Spleen (tissue), 11 donors: ENCODE results near the gene GPR141. TPM values are rescaled to one million over a fixed set of nuclear protein-coding genes. Genes with fewer than 3 reads are reported as not detected.
A peak's percentile ranks its signal among the peaks of the same experiment; 100 is the strongest.

Source experiments
- DNase-seq: peaks from one replicate; pipeline ENCODE4 v3.0.0-alpha.2; 2020
- H3K27ac ChIP-seq, 8 donors: fragments of 200-600 bp; sonication (generic) in 7 of 8; 1 replicate in 4 of 8; 2 replicates in 4 of 8; pipeline versions ENCODE4 v1.5.0 to v1.8.0; 2016 to 2021; ENCODE audit warnings: inconsistent platforms in 4 of 8, mild to moderate bottlenecking in 4 of 8, moderate library complexity in 1 of 8
- H3K27me3 ChIP-seq, 7 donors: fragments of 200-600 bp; sonication (generic) in 6 of 7; replicated peaks in 1 of 7; 1 replicate in 4 of 7; 2 replicates in 3 of 7; pipeline versions ENCODE4 v1.5.0 to v1.8.0; 2016 to 2021; ENCODE audit warnings: inconsistent platforms in 3 of 7, mild to moderate bottlenecking in 1 of 7
- H3K36me3 ChIP-seq, 6 donors: fragments of 200-600 bp; sonication (generic) in 5 of 6; 1 replicate in 4 of 6; 2 replicates in 2 of 6; pipeline versions ENCODE4 v1.5.0 to v1.8.0; 2016 to 2021; ENCODE audit warnings: inconsistent platforms in 2 of 6
- H3K4me1 ChIP-seq, 6 donors: fragments of 200-600 bp; sonication (generic) in 5 of 6; 1 replicate in 3 of 6; 2 replicates in 3 of 6; pipeline versions ENCODE4 v1.5.0 to v1.8.0; 2016 to 2021; ENCODE audit warnings: inconsistent platforms in 3 of 6
- H3K4me3 ChIP-seq, 8 donors: fragments of 200-600 bp; sonication (generic) in 7 of 8; 1 replicate in 4 of 8; 2 replicates in 4 of 8; pipeline versions ENCODE4 v1.5.0 to v1.8.0; 2016 to 2021; ENCODE audit warnings: inconsistent platforms in 4 of 8, mild to moderate bottlenecking in 4 of 8, moderate library complexity in 2 of 8
- H3K9me3 ChIP-seq, 8 donors: fragments of 200-600 bp; sonication (generic) in 7 of 8; 1 replicate in 4 of 8; 2 replicates in 4 of 8; pipeline versions ENCODE4 v1.5.0 to v1.8.0; 2016 to 2021; ENCODE audit warnings: inconsistent platforms in 4 of 8
- POLR2A ChIP-seq, 3 donors: fragments of 450-650 bp; IDR thresholded peaks; one replicate each; pipeline ENCODE4 v1.5.1; 2017; ENCODE audit warnings: antibody characterized with exemption in 3 of 3, mild to moderate bottlenecking in 1 of 3
- POLR2AphosphoS5 ChIP-seq, 3 donors: sonication (generic); formaldehyde crosslinking; IDR thresholded peaks; one replicate each; pipeline ENCODE4 v1.5.1; 2017; ENCODE audit warnings: antibody characterized with exemption in 3 of 3
- WGBS, 5 donors: extraction: QIAGEN DNeasy Blood & Tissue Kit in 3 of 5; methylation state at CpG; one replicate each; pipeline versions ENCODE4 v1.1.5 to v1.1.7; 2013 to 2018; 5-methylcytosine and 5-hydroxymethylcytosine counted together
- intact Hi-C: fragments of 100-400 bp; cut with DNase I; formaldehyde crosslinking; loops from one replicate; pipeline ENCODE4 v1.15.0; 2023; ENCODE audit warnings: low total_unique reads
- polyA plus RNA-seq, 3 donors: library from polyadenylated mRNA; stranded (reverse); fragments of 200-250 nt; gene quantifications; one replicate each; pipeline ENCODE4 v1.2.1, GENCODE V29; 2013
- total RNA-seq, 7 donors: library from RNA; depleted of rRNA in 3 of 7; stranded (reverse); fragments of >200 nt in 3 of 7; fragmentation: NEBNext Ultra II Directional in 4 of 7; extraction: Animal tissue kit (Norgen Biotek cat#: 25700) in 4 of 7; gene quantifications; one replicate each; pipeline versions ENCODE4 v1.1.0 to v1.2.1, GENCODE V29; 2016 to 2021
- TF ChIP-seq, protein P1 (sequence below), 11 experiments: fragments of 200-600 bp in 7 of 11; fragments of 450-650 bp in 4 of 11; sonication (generic) in 4 of 11; IDR thresholded peaks in 8 of 11; conservative IDR thresholded peaks in 3 of 11; 1 replicate in 7 of 11; 2 replicates in 4 of 11; pipeline versions ENCODE4 v1.4.0 to v1.8.0; 2016 to 2021; ENCODE audit warnings: antibody characterized with exemption in 11 of 11, inconsistent platforms in 4 of 11, mild to moderate bottlenecking in 1 of 11
- donor health status: healthy with polysubstance abuse.
- donor health status: DM: no; HTN: no; CAD: no; lungs with moderate emphysema.
- donor health status: DM: no; HTN: no; CAD: no.
- donor health status: Bipolar disorder and iron deficiency.
- donor health status: healthy.
- donor health status: DM: no; HTN: no; CAD: no.
- donor health status: DM: yes; HTN: yes; CAD: no.

The GPR141 gene
- total and polyA plus RNA-seq, 10 donors: 0.20 to 37.4 (median 9.7) TPM

GRCh38 chr7:37769726-37770125 lies 86.2 kb downstream of the GPR141 start:
- Histone ChIP-seq H3K4me1 (peaks cover 0 to 26% (median 8%) of the 10 kb centered on the region in 6 donors), H3K36me3 (no peaks in the 10 kb centered on the region), H3K27ac (no peak overlapping the region), H3K9me3 (no peaks in the 10 kb centered on the region), H3K27me3 (no peaks in the 10 kb centered on the region), H3K4me3 (no peak overlapping the region)
- WGBS, 5 donors: 78 to 85% (median 82%) methylated on average over 3 of the region's 3 CpGs
- intact Hi-C loops: no loop called here
- DNase-seq: no peak
- TF ChIP-seq POLR2A (IDR thresholded peaks at IDR 0.05) (no peak), POLR2AphosphoS5 (IDR thresholded peaks at IDR 0.05) (no peak)
- TF ChIP-seq, protein P1, sequence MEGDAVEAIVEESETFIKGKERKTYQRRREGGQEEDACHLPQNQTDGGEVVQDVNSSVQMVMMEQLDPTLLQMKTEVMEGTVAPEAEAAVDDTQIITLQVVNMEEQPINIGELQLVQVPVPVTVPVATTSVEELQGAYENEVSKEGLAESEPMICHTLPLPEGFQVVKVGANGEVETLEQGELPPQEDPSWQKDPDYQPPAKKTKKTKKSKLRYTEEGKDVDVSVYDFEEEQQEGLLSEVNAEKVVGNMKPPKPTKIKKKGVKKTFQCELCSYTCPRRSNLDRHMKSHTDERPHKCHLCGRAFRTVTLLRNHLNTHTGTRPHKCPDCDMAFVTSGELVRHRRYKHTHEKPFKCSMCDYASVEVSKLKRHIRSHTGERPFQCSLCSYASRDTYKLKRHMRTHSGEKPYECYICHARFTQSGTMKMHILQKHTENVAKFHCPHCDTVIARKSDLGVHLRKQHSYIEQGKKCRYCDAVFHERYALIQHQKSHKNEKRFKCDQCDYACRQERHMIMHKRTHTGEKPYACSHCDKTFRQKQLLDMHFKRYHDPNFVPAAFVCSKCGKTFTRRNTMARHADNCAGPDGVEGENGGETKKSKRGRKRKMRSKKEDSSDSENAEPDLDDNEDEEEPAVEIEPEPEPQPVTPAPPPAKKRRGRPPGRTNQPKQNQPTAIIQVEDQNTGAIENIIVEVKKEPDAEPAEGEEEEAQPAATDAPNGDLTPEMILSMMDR (IDR thresholded peaks at IDR 0.05 in 8 of 11, conservative IDR thresholded peaks at IDR 0.05 in 3 of 11): no peak

DNA sequence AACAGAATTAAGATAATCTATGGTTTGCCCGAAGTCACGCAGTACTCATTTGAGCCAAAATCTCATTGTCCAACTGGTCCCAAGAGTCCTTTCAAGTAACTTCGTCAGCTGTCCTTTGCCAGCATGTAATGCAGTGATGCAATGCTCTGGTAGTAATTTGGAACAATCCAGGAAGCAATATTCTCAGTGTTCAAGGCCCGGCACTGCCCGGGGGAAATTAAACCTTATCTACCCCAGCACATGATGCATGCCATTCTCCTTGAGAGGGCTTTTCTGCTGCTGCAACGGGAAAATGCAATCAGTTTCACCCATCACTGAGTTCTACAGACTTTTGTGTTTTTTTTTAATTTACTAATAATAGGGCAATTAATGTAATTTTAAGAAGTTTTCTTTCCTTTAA lies 87.3 kb downstream of the GPR141 start:
- TF ChIP-seq POLR2A (IDR thresholded peaks at IDR 0.05): no peak
- TF ChIP-seq POLR2AphosphoS5 (IDR thresholded peaks at IDR 0.05): peak in 1 of 3 donors; percentile 27
- H3K27ac ChIP-seq: no peak overlapping the region
- WGBS, 5 donors: 59 to 70% (median 65%) methylated on average over 6 of the region's 6 CpGs

GRCh38 chr7:37771342-37771741 lies 87.8 kb downstream of the GPR141 start:
- Histone ChIP-seq H3K9me3 (peaks cover 0 to 11% (median 10%) of the 10 kb centered on the region in 8 donors), H3K36me3 (no peaks in the 10 kb centered on the region), H3K4me1 (peaks cover 0 to 16% (median 2%) of the 10 kb centered on the region in 6 donors), H3K4me3 (no peak overlapping the region), H3K27ac (no peak overlapping the region), H3K27me3 (no peaks in the 10 kb centered on the region)
- 51 to 57% (median 52%) methylated on average over 3 of the region's 3 CpGs for WGBS, 5 donors
- TF ChIP-seq POLR2A (IDR thresholded peaks at IDR 0.05): no peak
- intact Hi-C loops: no loop called here
- DNase-seq: no peak

More for the DNA sequence above, 87.3 kb downstream of the GPR141 start:
- peaks cover 0 to 21% (median 7%) of the 10 kb centered on the region in 6 donors for H3K4me1 ChIP-seq
- peaks cover 0 to 6% (median 5%) of the 10 kb centered on the region in 8 donors for H3K9me3 ChIP-seq
- H3K27me3 ChIP-seq: no peaks in the 10 kb centered on the region
- no peaks in the 10 kb centered on the region for H3K36me3 ChIP-seq
- DNase-seq: no peak
- intact Hi-C loops: no loop called here
- no peak overlapping the region for H3K4me3 ChIP-seq

DNA sequence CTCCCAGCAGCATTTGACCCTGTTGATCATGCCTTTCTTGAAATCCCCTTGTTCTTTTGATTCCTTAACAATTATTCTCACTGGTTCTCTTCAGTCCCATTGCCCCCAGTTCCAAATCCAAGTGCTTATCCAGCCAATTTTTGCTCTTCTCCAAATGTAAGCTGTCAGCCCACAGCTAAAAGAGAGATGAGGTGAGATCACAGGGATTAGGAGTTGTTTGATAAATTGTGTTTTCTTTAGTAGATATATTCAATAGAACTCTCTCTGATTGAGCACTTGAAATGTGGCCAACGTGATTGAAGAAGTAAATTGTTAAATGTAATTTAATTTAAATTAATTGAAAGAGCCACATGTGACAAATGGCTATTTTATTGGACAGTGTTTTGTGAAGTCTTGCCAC lies 88.2 kb downstream of the GPR141 start:
- intact Hi-C loops: no loop called here
- no peak for DNase-seq
- H3K4me1 ChIP-seq: peaks cover 0 to 12% (median 0%) of the 10 kb centered on the region in 6 donors
- H3K27me3 ChIP-seq: no peaks in the 10 kb centered on the region
- TF ChIP-seq POLR2A (IDR thresholded peaks at IDR 0.05) (no peak), POLR2AphosphoS5 (IDR thresholded peaks at IDR 0.05) (no peak)
- TF ChIP-seq, protein P1 (IDR thresholded peaks at IDR 0.05 in 8 of 11, conservative IDR thresholded peaks at IDR 0.05 in 3 of 11): no peak
- H3K9me3 ChIP-seq: peaks cover 0 to 16% (median 14%) of the 10 kb centered on the region in 8 donors
- no peak overlapping the region for H3K4me3 ChIP-seq
- WGBS, 5 donors: 82 to 89% (median 86%) methylated on average over 1 of the region's 1 CpG
- H3K36me3 ChIP-seq: no peaks in the 10 kb centered on the region
- no peak overlapping the region for H3K27ac ChIP-seq

- Histone ChIP-seq H3K27ac (no peak overlapping the region), H3K27me3 (no peaks in the 10 kb centered on the region), H3K36me3 (no peaks in the 10 kb centered on the region), H3K9me3 (peaks cover 0 to 39% (median 36%) of the 10 kb centered on the region in 8 donors), H3K4me1 (no peaks in the 10 kb centered on the region), H3K4me3 (no peak overlapping the region)
- DNase-seq: no peak
- WGBS, 5 donors: 65 to 79% (median 76%) methylated on average over 3 of the region's 3 CpGs
- intact Hi-C loops: no loop called here
- TF ChIP-seq, protein P1 (IDR thresholded peaks at IDR 0.05 in 8 of 11, conservative IDR thresholded peaks at IDR 0.05 in 3 of 11): no peak
- TF ChIP-seq POLR2AphosphoS5 (IDR thresholded peaks at IDR 0.05) (no peak), POLR2A (IDR thresholded peaks at IDR 0.05) (no peak)
Observed at GRCh38 chr7:37775921-37776320, 92.4 kb downstream of the GPR141 start.
